Lung (tissue), 12 donors: ENCODE results near the gene SEMA4C. TPM values are rescaled to one million over a fixed set of nuclear protein-coding genes. Genes with fewer than 3 reads are reported as not detected.

Experiments used
- ATAC-seq: fragments of 200-7000 bp; cut with Tn5 transposase; one replicate; pipeline ENCODE4 v1.9.1; 2020; ENCODE audit warnings: moderate number of reproducible peaks; ENCODE audit not compliant: insufficient read depth, low FRiP score
- DNase-seq, 3 donors: peaks; one replicate each; pipeline ENCODE4 v3.0.0-alpha.2; 2013 to 2017
- H3K27ac ChIP-seq, 2 donors: one replicate each; pipeline ENCODE4 v1.5.1; 2013; ENCODE audit warnings: mild to moderate bottlenecking in 2 of 2, moderate library complexity in 2 of 2, control low read depth in 1 of 2, inconsistent platforms in 1 of 2, low read depth in 1 of 2, low read length in 1 of 2
- H3K27me3 ChIP-seq, 3 donors: one replicate each; pipeline ENCODE4 v1.5.1; 2013; ENCODE audit warnings: low read length in 2 of 3; ENCODE audit not compliant: control insufficient read depth in 3 of 3, insufficient read depth in 3 of 3
- H3K36me3 ChIP-seq, 4 donors: one replicate each; pipeline ENCODE4 v1.5.1; 2013; ENCODE audit warnings: low read length in 4 of 4, mild to moderate bottlenecking in 1 of 4, moderate library complexity in 1 of 4; ENCODE audit not compliant: control insufficient read depth in 4 of 4, insufficient read depth in 4 of 4
- H3K4me1 ChIP-seq, 5 donors: one replicate each; pipeline ENCODE4 v1.5.1; 2013; ENCODE audit warnings: low read length in 5 of 5, mild to moderate bottlenecking in 2 of 5, moderate library complexity in 1 of 5; ENCODE audit not compliant: control insufficient read depth in 5 of 5, insufficient read depth in 5 of 5
- H3K4me3 ChIP-seq: one replicate; pipeline ENCODE4 v1.5.1; 2013; ENCODE audit warnings: mild to moderate bottlenecking, control low read depth, moderate library complexity
- H3K9ac ChIP-seq, 2 donors: one replicate each; pipeline ENCODE4 v1.5.1; 2013; ENCODE audit warnings: low read length in 2 of 2, control low read depth in 1 of 2; ENCODE audit not compliant: insufficient read depth in 1 of 2
- H3K9me3 ChIP-seq, 4 donors: one replicate each; pipeline ENCODE4 v1.5.1; 2013; ENCODE audit warnings: low read length in 3 of 4, mild to moderate bottlenecking in 1 of 4, moderate library complexity in 1 of 4; ENCODE audit not compliant: control insufficient read depth in 4 of 4, insufficient read depth in 3 of 4
- WGBS, 2 donors: extraction: QIAGEN DNeasy Blood & Tissue Kit; methylation state at CpG; one replicate each; pipeline ENCODE4 v1.1.7; 2013; 5-methylcytosine and 5-hydroxymethylcytosine counted together
- polyA plus RNA-seq, 2 donors: library from polyadenylated mRNA; stranded (reverse); fragments of 200-250 nt; gene quantifications; one replicate each; pipeline ENCODE4 v1.2.1, GENCODE V29; 2013
- total RNA-seq, 2 donors: library from RNA; depleted of rRNA in 1 of 2; stranded (reverse); fragments of >200 nt in 1 of 2; gene quantifications; one replicate each; pipeline ENCODE4 v1.2.1, GENCODE V29; 2014 to 2021
- TF ChIP-seq, protein P1 (sequence below): IDR thresholded peaks from 2 replicates; pipeline ENCODE4 v1.5.1; 2012; ENCODE audit warnings: mild to moderate bottlenecking; ENCODE audit errors: control extremely low read depth, extremely low read depth
- donor health status: control.
- donor health status: control.
- donor health status: Bipolar disorder and iron deficiency.
- donor health status: healthy.
- donor health status: DM: yes; HTN: yes; CAD: no.

The SEMA4C gene
- total and polyA plus RNA-seq, 4 donors: 18.8 to 42.0 (median 28.8) TPM

DNA sequence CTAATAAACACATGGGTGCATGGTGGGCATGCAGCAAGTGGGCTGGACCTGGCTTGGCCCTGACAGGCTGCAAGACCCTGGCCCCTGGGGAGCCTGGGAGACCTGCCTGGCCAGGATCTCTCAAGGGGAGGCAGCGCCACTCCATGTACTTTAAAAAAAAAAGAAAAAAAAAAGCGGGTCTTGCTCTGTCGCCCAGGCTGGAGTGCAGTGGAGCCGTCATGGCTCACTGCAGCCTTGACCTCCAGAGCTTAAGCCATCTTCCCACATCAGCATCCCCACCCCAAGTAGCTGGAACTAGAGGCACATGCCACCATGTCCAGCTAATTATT lies 29.5 kb upstream of the SEMA4C start:
- TF ChIP-seq, protein P1, sequence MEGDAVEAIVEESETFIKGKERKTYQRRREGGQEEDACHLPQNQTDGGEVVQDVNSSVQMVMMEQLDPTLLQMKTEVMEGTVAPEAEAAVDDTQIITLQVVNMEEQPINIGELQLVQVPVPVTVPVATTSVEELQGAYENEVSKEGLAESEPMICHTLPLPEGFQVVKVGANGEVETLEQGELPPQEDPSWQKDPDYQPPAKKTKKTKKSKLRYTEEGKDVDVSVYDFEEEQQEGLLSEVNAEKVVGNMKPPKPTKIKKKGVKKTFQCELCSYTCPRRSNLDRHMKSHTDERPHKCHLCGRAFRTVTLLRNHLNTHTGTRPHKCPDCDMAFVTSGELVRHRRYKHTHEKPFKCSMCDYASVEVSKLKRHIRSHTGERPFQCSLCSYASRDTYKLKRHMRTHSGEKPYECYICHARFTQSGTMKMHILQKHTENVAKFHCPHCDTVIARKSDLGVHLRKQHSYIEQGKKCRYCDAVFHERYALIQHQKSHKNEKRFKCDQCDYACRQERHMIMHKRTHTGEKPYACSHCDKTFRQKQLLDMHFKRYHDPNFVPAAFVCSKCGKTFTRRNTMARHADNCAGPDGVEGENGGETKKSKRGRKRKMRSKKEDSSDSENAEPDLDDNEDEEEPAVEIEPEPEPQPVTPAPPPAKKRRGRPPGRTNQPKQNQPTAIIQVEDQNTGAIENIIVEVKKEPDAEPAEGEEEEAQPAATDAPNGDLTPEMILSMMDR: no peak
- DNase-seq (no peak), ATAC-seq (no peak)
- Histone ChIP-seq H3K27me3 (no peaks in the 10 kb centered on the region), H3K9ac (no peak overlapping the region), H3K4me3 (no peak overlapping the region), H3K36me3 (no peaks in the 10 kb centered on the region), H3K4me1 (peaks cover 0 to 18% (median 14%) of the 10 kb centered on the region in 5 donors), H3K9me3 (peaks cover 0 to 2% (median 0%) of the 10 kb centered on the region in 4 donors), H3K27ac (no peak overlapping the region)
- 83 to 95% methylated on average over 4 of the region's 4 CpGs for WGBS, 2 donors

DNA sequence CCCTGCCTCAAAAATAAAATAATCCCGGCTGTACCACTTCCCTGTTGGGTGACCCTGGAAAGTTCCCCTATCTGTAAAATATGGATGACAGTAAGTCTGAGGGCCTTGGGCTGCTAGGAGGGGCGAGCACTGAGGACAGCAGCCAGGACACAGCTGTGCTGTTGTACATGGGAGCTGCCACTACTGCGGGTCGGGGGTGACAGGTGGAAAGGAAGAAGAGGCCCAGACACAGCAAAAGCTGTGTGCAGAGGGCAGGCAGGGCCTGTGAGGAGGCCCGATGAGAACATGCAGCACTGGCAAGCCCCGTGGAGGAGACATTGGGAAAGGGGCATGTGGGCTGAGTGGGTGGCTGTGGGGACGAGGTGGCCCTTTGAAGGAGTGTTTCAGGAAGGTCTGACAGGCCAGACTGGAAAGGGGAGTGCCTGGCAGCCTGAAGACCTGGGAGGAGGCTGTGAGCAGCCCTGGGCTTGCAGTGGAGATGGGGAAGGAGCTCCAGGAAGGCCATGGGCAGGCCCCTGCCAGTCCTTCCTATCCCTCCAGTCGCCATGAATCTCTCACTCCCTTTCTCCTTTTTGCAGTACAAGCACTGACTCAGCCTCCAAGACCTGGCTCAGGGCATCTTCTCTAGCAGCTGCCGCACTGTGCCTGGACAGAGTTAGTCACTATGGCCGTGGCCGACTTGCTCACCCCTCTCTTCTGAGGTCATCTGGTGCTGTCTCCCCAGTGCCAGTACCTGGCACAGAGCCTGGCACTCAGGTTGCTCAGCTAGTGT lies 28.9 kb upstream of the SEMA4C start:
- Histone ChIP-seq H3K36me3 (no peaks in the 10 kb centered on the region), H3K27me3 (no peaks in the 10 kb centered on the region), H3K4me3 (no peak overlapping the region), H3K27ac (no peak overlapping the region), H3K4me1 (peaks cover 0 to 18% (median 14%) of the 10 kb centered on the region in 5 donors), H3K9me3 (peaks cover 0 to 2% (median 0%) of the 10 kb centered on the region in 4 donors), H3K9ac (no peak overlapping the region)
- TF ChIP-seq, protein P1: no peak
- no peak for ATAC-seq
- no peak for DNase-seq
- 76 to 88% methylated on average over 11 of the region's 11 CpGs for WGBS, 2 donors

GRCh38 chr2:96898135-96898505 lies 28.2 kb upstream of the SEMA4C start:
- DNase-seq (no peak), ATAC-seq (no peak)
- 71 to 82% methylated on average over 8 of the region's 8 CpGs for WGBS, 2 donors
- H3K4me3 ChIP-seq: no peak overlapping the region
- TF ChIP-seq, protein P1: no peak
- H3K27me3 ChIP-seq: no peaks in the 10 kb centered on the region
- no peak overlapping the region for H3K27ac ChIP-seq
- peaks cover 0 to 2% (median 0%) of the 10 kb centered on the region in 4 donors for H3K9me3 ChIP-seq
- no peaks in the 10 kb centered on the region for H3K36me3 ChIP-seq
- no peak overlapping the region for H3K9ac ChIP-seq
- H3K4me1 ChIP-seq: peaks cover 0 to 18% (median 14%) of the 10 kb centered on the region in 5 donors
